ENCODE data around the gene COL20A1. TPM values are rescaled to one million over a fixed set of nuclear protein-coding genes. Genes with fewer than 3 reads are reported as not detected.

Gene COL20A1
- total and polyA plus RNA-seq, 2 of the 13 experiments (the other 11 are each of a cell fraction or from before 2014, with no cell fraction given), result not detected

DNA sequence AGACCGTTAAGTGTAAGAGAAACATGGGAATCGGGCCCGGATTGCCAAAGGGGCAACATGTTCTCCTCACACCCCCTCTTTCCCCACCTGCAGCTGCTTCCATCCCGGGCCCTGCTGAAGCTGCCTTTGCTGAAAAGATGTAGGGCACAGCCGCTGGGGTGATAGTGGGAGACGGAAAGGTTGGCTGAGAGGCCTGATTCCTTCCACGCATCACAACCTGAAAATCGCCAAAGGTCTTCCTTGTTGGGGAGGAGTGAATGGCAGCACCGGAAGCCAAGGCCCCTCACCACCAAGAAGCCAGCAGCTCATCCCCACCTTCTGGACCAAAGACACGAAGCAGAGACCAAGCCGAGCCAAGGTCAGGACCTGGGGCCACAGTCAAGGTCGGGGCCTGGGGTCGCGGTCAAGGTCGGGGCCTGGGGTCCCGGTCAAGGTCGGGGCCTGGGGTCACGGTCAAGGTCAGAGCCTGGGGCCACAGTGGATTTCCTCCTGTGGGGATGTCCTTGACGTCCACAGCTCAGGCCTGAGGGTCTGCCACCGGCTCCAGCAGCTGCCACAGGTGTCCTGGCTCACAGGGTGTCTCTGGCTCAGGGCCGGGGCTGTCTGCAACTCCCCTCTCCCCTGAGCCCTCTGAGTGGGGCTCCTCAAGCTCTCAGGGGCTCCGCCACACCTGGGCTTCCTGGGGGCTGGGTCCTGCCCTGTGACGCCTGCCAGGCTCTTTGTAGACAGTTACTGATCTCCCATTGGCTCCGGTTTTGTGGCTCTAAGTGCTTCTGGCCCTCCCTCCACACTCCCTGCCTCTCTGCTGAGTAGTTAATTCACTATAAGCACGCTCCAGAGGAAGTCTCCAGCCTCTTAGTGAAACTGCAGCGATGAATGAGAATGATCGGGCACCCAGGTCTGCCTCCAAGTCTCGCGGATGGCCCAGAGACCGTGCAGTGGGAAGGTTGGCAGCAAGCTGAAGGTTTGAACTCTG, 73.7 kb downstream of the COL20A1 start (continued):
- TF ChIP-seq TSC22D2 (CRISPR knock-in tag; IDR thresholded peaks at IDR 0.05; ENCODE audit: borderline replicate concordance) (no peak), YEATS4 (CRISPR knock-in tag; IDR thresholded peaks at IDR 0.05; ENCODE audit: borderline replicate concordance) (no peak), NFKBIZ (CRISPR knock-in tag; IDR thresholded peaks at IDR 0.05) (no peak), ZNF670 (CRISPR knock-in tag; IDR thresholded peaks at IDR 0.05; ENCODE audit: borderline replicate concordance) (0 out of 2 replicates have a peak, but pooled peaks have one; percentile 33), SCMH1 (CRISPR knock-in tag; IDR thresholded peaks at IDR 0.05; ENCODE audit: borderline replicate concordance) (no peak), ERF (CRISPR knock-in tag; IDR thresholded peaks at IDR 0.05) (no peak), CBX5 (CRISPR knock-in tag; IDR thresholded peaks at IDR 0.05; ENCODE audit: borderline replicate concordance) (no peak), TP53 (CRISPR knock-in tag; conservative IDR thresholded peaks at IDR 0.05) (no peak), PBX2 (CRISPR knock-in tag; IDR thresholded peaks at IDR 0.05) (no peak), PHF20 (CRISPR knock-in tag; IDR thresholded peaks at IDR 0.05) (peak; percentile 19; the same call in 1 of the 2 replicates), ZFP36L2 (CRISPR knock-in tag; IDR thresholded peaks at IDR 0.05) (no peak), SIX4 (CRISPR knock-in tag; IDR thresholded peaks at IDR 0.05) (no peak), ZNF546 (CRISPR knock-in tag; conservative IDR thresholded peaks at IDR 0.05) (no peak), NONO (IDR thresholded peaks at IDR 0.05) (no peak), NONO (CRISPR knock-in tag; conservative IDR thresholded peaks at IDR 0.05) (0 out of 2 replicates have a peak, but pooled peaks have one; percentile 37), SRSF4 (IDR thresholded peaks at IDR 0.05; ENCODE audit: low read depth, low read length, poor library complexity, severe bottlenecking) (no peak), HOXA3 (CRISPR knock-in tag; IDR thresholded peaks at IDR 0.05) (no peak), ZNF605 (CRISPR knock-in tag; IDR thresholded peaks at IDR 0.05) (no peak), NR2F6 (IDR thresholded peaks at IDR 0.05) (peak; percentile 70; the same call in 1 of the 2 replicates), NR2F6 (CRISPR knock-in tag; IDR thresholded peaks at IDR 0.05) (peak; percentile 69), ZNF282 (IDR thresholded peaks at IDR 0.05; ENCODE audit: partially characterized antibody) (no peak), FOXA3 (CRISPR knock-in tag; IDR thresholded peaks at IDR 0.05) (no peak), SP2 (CRISPR knock-in tag; IDR thresholded peaks at IDR 0.05) (no peak)
- TF ChIP-seq, protein P1, sequence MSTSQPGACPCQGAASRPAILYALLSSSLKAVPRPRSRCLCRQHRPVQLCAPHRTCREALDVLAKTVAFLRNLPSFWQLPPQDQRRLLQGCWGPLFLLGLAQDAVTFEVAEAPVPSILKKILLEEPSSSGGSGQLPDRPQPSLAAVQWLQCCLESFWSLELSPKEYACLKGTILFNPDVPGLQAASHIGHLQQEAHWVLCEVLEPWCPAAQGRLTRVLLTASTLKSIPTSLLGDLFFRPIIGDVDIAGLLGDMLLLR (CRISPR knock-in tag; IDR thresholded peaks at IDR 0.05), result no peak
- TF ChIP-seq, protein P2, sequence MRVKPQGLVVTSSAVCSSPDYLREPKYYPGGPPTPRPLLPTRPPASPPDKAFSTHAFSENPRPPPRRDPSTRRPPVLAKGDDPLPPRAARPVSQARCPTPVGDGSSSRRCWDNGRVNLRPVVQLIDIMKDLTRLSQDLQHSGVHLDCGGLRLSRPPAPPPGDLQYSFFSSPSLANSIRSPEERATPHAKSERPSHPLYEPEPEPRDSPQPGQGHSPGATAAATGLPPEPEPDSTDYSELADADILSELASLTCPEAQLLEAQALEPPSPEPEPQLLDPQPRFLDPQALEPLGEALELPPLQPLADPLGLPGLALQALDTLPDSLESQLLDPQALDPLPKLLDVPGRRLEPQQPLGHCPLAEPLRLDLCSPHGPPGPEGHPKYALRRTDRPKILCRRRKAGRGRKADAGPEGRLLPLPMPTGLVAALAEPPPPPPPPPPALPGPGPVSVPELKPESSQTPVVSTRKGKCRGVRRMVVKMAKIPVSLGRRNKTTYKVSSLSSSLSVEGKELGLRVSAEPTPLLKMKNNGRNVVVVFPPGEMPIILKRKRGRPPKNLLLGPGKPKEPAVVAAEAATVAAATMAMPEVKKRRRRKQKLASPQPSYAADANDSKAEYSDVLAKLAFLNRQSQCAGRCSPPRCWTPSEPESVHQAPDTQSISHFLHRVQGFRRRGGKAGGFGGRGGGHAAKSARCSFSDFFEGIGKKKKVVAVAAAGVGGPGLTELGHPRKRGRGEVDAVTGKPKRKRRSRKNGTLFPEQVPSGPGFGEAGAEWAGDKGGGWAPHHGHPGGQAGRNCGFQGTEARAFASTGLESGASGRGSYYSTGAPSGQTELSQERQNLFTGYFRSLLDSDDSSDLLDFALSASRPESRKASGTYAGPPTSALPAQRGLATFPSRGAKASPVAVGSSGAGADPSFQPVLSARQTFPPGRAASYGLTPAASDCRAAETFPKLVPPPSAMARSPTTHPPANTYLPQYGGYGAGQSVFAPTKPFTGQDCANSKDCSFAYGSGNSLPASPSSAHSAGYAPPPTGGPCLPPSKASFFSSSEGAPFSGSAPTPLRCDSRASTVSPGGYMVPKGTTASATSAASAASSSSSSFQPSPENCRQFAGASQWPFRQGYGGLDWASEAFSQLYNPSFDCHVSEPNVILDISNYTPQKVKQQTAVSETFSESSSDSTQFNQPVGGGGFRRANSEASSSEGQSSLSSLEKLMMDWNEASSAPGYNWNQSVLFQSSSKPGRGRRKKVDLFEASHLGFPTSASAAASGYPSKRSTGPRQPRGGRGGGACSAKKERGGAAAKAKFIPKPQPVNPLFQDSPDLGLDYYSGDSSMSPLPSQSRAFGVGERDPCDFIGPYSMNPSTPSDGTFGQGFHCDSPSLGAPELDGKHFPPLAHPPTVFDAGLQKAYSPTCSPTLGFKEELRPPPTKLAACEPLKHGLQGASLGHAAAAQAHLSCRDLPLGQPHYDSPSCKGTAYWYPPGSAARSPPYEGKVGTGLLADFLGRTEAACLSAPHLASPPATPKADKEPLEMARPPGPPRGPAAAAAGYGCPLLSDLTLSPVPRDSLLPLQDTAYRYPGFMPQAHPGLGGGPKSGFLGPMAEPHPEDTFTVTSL (CRISPR knock-in tag; IDR thresholded peaks at IDR 0.05; ENCODE audit: borderline replicate concordance), result no peak
